Liver (tissue), 3 donors: ENCODE measurements around the gene FREM1.

Experiments
- GABPA ChIP-seq, 2 donors: IDR thresholded peaks in 1 of 2; conservative IDR thresholded peaks in 1 of 2; 2 replicates each; pipeline ENCODE4 v1.6.1; 2016; ENCODE audit warnings: antibody characterized with exemption in 2 of 2, mild to moderate bottlenecking in 1 of 2, moderate library complexity in 1 of 2
- TF ChIP-seq, protein P1 (sequence below): fragments of 150-350 bp; IDR thresholded peaks from 2 replicates; pipeline ENCODE4 v1.5.1; 2017; ENCODE audit warnings: improper control_type of control experiment, low read depth, low read length; ENCODE audit not compliant: missing input control
- donor health status: healthy.
- donor health status: healthy.

DNA sequence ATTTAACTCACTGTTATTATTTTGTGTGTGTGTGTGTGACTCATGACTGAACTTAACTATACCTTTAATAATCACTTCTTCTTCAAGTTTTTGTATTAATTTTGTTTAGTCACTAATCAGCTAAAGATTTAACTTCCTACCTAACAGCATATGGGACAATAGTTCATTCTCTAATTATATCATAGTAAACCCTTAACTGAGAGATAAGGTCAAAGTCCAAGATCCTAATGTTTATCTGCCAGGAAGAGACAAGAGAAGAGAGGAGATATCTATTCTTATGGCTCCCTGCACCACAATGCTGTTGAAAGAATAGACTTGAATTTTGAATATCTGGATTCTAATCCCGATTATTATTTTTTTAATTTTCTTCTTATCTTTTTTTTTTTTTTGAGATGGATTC lies 28.1 kb downstream of the FREM1 start:
- TF ChIP-seq, protein P1, sequence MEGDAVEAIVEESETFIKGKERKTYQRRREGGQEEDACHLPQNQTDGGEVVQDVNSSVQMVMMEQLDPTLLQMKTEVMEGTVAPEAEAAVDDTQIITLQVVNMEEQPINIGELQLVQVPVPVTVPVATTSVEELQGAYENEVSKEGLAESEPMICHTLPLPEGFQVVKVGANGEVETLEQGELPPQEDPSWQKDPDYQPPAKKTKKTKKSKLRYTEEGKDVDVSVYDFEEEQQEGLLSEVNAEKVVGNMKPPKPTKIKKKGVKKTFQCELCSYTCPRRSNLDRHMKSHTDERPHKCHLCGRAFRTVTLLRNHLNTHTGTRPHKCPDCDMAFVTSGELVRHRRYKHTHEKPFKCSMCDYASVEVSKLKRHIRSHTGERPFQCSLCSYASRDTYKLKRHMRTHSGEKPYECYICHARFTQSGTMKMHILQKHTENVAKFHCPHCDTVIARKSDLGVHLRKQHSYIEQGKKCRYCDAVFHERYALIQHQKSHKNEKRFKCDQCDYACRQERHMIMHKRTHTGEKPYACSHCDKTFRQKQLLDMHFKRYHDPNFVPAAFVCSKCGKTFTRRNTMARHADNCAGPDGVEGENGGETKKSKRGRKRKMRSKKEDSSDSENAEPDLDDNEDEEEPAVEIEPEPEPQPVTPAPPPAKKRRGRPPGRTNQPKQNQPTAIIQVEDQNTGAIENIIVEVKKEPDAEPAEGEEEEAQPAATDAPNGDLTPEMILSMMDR: no peak
- TF ChIP-seq GABPA (IDR thresholded peaks at IDR 0.05 in 1 of 2, conservative IDR thresholded peaks at IDR 0.05 in 1 of 2): no peak
